GM08714 (cell line): ENCODE results near the gene TRIM45.
A peak's percentile ranks its signal among the peaks of the same experiment; 100 is the strongest.

Source experiments
- H3K4me3 ChIP-seq: fragments of 200-500 bp; sonication (Bioruptor generic); 2 replicates; pipeline ENCODE4 v1.5.1; 2014; ENCODE audit warnings: mild to moderate bottlenecking, low read length, inconsistent platforms
- ZNF274 ChIP-seq: IDR thresholded peaks from 2 replicates; pipeline ENCODE4 v1.6.1; 2012; ENCODE audit warnings: mild to moderate bottlenecking, low read depth, low read length

The TRIM45 gene

DNA sequence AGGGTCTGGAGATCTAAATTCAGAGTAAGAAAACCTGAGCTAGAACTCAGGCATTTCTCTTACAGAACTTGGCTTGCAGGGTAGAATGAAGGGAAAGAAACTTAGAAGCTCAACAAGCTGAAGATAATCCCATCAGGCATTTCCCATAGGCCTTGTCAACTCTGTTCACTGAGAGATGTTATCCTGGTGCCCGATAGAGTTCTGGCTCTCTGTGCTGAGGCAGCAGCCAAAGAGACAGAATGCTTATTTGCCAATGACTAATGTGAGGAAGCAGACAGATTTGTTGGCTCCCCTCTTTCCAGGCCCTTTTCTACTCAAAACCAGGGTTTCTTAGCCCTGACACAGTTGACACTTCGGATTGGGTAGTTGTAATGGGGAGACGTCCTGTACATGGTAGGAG lies 22.3 kb upstream of the TRIM45 start:
- H3K4me3 ChIP-seq, result no peak overlapping the region
- TF ChIP-seq ZNF274, result no peak

DNA sequence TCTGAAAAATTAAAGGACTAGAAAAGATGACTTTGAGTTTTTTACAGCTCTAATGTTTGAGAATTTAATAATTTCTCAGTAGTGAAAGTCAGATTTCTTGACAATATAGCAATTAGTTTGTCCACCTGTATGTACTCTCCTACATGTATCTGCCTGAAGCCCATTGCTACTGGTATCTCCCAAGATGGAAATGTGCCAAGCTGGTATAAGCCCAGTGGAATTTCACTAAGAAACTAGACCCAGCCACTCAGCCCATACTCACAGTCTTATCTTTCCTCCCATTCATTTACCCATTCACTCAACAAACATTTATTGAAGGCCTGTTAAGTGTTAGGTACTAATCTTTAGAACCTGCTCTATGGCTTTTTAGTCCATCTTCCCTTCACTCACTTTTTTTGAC lies 21.6 kb upstream of the TRIM45 start:
- TF ChIP-seq ZNF274, result no peak
- no peak overlapping the region for H3K4me3 ChIP-seq

- no peak overlapping the region for H3K4me3 ChIP-seq
These were observed 20.7 kb upstream of the TRIM45 start for GRCh38 chr1:117142200-117142599.

DNA sequence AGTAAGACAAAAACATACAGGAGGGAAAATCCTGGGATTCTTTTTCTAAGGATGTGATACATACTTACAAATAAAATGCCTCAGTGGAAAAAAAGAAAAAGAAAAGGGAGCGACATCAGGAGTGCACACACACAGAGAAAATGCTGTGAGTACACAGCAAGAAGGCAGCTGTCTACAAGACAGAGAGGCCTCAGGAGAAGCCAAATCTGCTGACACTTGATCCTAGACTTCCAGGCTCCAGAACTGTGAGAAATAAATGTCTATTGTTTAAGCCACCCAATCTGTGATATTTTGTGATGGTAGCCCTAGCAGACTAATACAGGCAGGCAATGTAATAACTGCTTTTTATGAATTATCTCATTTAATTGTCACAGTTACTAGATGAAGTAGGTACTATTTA lies 17.0 kb upstream of the TRIM45 start:
- no peak overlapping the region for H3K4me3 ChIP-seq
- TF ChIP-seq ZNF274, result no peak

More at GRCh38 chr1:117142200-117142599, 20.7 kb upstream of the TRIM45 start:
- TF ChIP-seq ZNF274, result no peak

GRCh38 chr1:117138106-117138505 lies 16.6 kb upstream of the TRIM45 start:
- no peak for TF ChIP-seq ZNF274
- no peak overlapping the region for H3K4me3 ChIP-seq

DNA sequence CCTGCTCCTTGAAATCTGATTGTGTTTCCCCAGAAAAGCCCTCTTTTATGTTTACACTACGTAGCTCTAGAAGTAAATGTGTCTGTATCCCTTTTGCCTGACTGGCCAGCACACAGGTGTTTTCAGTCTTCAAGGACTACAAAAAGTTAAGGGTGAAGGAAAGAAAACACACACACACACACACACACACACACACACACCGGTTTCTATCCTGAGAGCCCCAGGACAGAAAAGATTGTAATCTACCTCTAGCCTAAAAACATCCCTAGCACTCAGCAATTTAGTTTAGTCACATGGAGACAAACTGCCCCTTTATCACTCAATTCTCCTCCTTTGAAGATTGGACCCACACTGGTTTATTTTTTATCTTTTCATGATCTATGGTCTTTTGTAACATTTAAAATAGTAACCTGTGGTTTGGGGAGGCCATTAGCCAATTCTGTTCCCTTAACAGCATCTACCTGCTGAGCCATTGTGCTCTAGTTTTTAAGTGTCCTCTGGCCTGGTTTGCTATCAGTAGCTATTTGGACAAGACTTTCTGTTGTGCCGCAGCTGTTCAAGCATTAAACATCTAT lies 15.8 kb upstream of the TRIM45 start:
- TF ChIP-seq ZNF274, result no peak

DNA sequence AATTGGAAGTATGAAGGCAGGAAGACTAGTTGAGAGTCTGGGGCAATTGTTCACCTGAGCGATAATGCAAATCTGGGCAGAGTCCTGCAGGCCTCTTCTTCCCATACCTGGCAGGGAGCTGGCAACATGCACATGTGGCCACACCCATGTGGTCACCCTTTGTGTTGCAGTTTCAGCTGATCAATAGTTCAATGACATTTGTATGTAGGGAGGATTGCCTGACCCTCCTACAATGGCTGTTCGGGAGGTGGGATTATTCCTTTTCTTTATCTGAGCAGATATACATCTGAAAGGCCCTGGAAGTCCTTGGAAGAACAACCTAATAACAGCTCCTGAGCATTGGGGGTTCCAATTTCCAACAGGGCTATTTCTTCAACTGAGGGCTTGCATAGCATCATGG lies 15.2 kb upstream of the TRIM45 start:
- TF ChIP-seq ZNF274, result no peak
- no peak overlapping the region for H3K4me3 ChIP-seq

More for the DNA sequence above, 15.8 kb upstream of the TRIM45 start:
- H3K4me3 ChIP-seq, result no peak overlapping the region

- no peak for TF ChIP-seq ZNF274
- no peak overlapping the region for H3K4me3 ChIP-seq
These were observed 13.8 kb upstream of the TRIM45 start for GRCh38 chr1:117135329-117135728.

GRCh38 chr1:117130526-117130925 lies 9.0 kb upstream of the TRIM45 start:
- no peak for TF ChIP-seq ZNF274
- H3K4me3 ChIP-seq, result no peak overlapping the region

DNA sequence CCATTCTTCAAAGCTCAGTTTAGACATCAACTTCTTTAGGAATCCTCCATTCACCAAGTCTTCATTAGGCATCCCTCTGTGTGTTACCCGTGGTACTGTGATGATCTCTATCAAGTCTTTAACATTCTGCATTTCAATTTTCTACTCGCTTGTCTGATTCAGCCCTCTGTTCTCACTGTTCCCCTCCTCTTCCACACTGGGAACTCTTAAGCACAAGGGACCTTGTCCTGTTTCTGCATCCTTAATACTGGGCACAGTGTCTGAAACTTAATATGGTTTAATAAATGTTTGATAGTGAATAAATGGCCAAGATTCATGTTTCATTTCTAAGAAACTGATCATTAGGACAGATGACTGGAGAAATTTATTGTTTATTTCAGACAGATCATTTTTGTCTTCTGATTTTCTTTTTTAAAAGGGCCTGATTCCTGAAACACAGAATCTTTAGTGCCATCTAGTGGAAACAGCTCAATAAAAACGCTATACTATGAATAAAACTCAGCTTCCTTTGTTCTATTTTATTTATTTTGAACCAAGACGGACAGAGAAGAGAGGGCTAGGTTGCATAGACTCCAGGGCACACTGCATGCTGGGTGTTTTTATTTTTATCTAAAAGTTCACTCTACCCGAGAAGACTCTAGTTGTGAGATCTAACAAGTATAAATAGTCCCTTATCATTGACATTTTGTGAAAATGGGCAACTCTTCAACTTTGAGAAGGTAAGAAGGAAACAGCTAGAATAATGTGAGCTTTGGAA lies 7.0 kb upstream of the TRIM45 start:
- no peak overlapping the region for H3K4me3 ChIP-seq
- no peak for TF ChIP-seq ZNF274

DNA sequence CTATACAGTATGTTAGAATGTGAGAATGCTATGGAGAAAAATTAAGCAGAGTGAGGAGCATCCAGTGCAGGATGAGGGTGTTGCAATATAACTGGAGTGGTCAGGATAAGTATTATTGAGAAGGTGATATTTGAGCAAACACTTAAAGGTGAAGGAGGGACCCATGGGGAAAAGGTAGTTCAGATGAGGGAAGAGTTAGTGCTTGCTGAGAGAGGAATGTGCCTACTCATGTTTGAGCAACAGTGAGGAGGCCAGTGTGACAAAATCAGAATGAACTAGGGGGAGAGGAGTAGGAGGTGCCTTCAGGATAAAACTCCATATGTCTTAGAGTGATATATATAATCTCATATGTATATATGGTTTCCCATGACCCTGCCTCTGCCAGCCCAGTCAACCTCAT lies 6.2 kb upstream of the TRIM45 start:
- no peak overlapping the region for H3K4me3 ChIP-seq
- no peak for TF ChIP-seq ZNF274

DNA sequence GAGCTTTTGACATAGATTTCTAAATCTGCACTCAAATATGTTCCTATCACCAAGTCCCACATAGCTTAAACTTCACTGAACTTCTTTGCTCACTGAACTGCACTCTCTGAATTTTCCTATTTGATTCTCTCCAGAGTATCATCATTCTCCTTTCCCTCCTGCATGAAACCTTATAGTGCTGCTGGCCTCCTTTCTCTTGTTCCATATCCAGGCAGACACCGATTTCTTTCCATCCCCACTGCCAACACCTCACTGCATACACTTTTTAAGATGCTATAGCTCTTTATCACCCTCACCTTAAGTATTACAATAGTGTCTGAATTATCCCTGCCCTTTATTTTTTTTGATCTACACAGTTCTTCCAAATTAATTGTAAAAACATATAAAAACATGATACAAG lies 3.1 kb upstream of the TRIM45 start:
- no peak for TF ChIP-seq ZNF274

GRCh38 chr1:117123274-117123673 lies 1.7 kb upstream of the TRIM45 start:
- no peak overlapping the region for H3K4me3 ChIP-seq
- no peak for TF ChIP-seq ZNF274

More for the DNA sequence above, 3.1 kb upstream of the TRIM45 start:
- no peak overlapping the region for H3K4me3 ChIP-seq

DNA sequence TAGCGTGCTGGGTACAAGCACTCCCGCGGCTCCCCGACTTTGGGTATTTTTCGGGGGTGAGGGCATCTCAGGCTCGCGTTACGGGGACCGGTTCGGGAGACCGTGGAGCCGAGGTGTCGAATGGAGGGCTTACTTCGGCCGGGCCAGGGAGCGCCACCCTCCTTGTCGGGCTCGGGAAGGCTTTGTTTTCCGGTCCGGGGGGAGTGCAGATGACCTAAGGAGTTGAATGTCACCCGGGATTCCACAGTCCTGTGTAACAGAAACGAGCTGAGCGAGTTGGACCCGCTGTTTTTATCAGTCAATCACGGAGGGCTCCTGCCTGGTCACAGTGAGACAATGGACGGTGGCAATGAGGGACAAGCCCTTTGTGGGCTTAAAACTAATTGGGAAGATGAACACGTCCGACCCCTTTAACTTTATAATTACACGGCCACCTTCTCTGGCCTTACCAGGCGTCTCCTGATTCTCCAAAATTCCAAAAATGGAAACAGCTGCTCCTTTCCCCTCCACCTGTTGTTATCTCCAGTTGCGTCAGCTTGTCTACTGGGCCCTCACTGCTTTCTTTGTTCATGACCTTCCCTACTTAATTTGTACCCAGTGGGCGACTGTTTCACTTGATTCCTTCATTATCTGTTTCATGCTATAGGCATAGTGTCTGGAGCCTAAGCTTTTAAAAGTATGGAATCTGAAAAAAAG lies 929 bp upstream of the TRIM45 start:
- H3K4me3 ChIP-seq, result peak overlapping the region; percentile 51; the same call in 1 of the 2 replicates

More for the DNA sequence above, 929 bp upstream of the TRIM45 start:
- TF ChIP-seq ZNF274, result no peak
